HG03025 (cell line): Measurements from ENCODE around the gene PDZK1IP1.
"Not testable (repeated sequence)": the region's sequence is repeated elsewhere in the genome, so short reads cannot be mapped to it uniquely, and the experiment has no call there.

Experiments
- ATAC-seq: cut with Tn5 transposase; IDR thresholded peaks from one replicate; pipeline ENCODE4 v1.9.1; 2021; ENCODE audit warnings: mild to moderate bottlenecking, moderate library complexity; ENCODE audit not compliant: unreplicated experiment, low FRiP score

Gene PDZK1IP1

GRCh38 chr1:47143654-47144053 lies 46.2 kb downstream of the PDZK1IP1 start:
- ATAC-seq = not testable (repeated sequence)

GRCh38 chr1:47140358-47140757 lies 49.5 kb downstream of the PDZK1IP1 start:
- ATAC-seq = not testable (repeated sequence)

GRCh38 chr1:47137925-47138615 lies 51.8 kb downstream of the PDZK1IP1 start:
- ATAC-seq = no peak

GRCh38 chr1:47137198-47137597 lies 52.6 kb downstream of the PDZK1IP1 start, which contains the start of gene CYP4A22:
Gene CYP4A22 (plus strand): TSS chr1:47137441. CDS start chr1:47137486, 45 bp downstream.
- ATAC-seq = no peak
